Activated CD8-positive, alpha-beta memory T cell treated with anti-CD3 and anti-CD28 coated beads, Interleukin-2, amount 50 U/mL, for 1 hour (primary cell): ENCODE results near the gene L2HGDH.

Experiments
- DNase-seq: peaks from one replicate; pipeline ENCODE4 v3.0.0-alpha.2; 2020; ENCODE audit errors: extremely low read depth

Gene L2HGDH

DNA sequence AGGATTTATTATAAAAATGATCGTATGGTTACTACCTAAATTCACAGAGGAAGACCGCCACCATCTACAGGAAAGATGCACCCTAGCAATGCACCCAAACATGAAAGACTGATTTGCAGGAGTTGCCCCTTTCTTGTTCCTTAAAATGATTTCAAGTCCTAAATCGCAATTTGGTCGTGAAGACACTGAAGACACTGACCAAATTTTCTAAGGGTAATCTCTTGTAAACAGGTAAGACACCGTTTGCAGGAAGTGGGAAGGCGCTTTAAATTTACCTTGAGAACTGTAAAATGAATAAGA lies 81.7 kb downstream of the L2HGDH start:
- DNase-seq, result no peak

DNA sequence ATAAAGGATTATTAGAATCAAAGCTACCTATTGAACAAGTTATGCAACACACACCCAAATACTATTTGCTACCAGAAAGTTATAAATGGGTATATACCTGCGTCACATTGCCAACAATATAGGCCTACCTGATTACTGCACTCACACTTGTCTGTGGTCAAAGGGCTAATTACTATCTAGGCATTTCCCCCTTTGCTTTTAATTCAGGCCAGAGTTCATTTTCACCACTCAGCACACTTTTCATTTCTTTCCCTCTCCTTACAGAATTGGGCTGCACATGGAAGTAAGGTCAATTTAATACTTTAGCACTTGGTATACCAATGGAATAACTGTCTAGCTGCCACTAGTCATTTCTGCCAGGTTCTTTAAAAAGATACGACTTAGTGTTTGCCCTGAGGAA lies 82.3 kb downstream of the L2HGDH start:
- DNase-seq, result no peak

DNA sequence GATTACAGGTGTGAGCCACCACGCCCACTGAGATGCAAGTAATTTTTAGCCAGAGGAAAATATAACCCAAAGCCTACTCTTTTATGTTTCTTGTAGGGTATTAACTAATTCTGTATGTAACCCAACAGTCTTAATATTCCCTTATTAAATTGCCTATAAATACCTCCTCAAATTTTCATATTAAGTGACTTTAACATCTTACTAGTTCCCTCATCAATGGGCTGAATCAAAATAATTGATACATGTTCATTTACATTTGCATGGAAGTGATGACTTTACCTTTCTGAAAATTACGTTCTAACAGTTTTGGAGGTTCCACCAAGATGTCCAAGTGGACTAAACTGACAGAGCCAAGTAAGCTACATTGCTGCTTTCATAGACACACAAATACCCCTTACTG lies 83.7 kb downstream of the L2HGDH start:
- no peak for DNase-seq

DNA sequence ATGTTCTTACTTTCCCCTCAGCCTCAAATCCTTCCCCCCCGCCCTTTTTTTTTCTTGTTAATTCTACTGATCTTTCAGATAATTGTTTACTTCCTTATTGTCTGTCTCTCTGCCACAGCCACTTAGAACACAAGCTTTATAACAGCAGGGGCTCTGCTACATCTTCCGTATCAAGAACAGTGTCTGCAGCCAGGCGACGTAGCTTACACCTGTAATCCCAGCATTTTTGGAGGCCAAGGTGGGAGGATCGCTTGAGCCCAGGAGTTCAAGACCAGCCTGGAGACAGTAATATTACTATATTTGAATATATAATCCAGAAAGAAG lies 86.1 kb downstream of the L2HGDH start:
- no peak for DNase-seq

DNA sequence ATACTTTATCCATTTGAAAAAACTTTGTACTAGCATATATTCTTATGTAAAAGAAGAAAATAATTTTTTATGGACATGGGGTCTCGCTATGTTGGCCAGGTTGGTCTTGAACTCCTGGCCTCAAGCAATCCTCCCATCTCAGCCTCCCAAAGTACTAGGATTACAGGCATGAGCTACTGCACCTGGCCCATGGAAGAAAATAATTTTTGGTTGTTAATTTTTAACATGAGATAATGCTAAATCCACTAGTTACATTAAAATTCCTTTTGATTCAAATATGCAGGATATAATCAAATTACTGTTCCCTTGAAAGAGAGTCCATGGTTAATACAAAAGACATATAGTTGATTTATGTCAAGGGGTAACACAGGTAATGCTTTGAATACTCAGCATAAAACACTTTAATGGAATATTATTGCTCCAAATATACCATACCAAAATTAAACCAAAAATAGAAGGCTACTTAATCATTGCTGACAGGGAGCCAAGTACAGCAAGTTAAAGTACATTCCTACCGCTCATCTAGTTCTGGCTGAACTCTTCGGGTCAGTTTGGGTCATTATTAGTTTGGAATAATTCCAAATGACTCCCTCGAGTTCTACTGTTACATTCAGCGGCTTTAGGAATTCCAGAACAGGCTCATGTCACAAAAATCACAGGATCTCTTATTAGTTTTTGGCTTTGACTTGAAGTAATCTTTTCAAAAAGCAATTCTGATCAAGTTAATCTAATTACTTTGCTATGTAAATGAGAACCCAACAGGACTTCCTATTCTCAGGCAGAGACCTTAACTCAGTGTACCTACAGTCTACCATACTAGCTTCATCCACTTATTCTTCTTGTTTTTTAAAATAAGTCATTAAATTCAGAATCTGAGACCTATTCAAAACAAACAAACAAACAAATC lies 86.7 kb downstream of the L2HGDH start:
- DNase-seq, result no peak

DNA sequence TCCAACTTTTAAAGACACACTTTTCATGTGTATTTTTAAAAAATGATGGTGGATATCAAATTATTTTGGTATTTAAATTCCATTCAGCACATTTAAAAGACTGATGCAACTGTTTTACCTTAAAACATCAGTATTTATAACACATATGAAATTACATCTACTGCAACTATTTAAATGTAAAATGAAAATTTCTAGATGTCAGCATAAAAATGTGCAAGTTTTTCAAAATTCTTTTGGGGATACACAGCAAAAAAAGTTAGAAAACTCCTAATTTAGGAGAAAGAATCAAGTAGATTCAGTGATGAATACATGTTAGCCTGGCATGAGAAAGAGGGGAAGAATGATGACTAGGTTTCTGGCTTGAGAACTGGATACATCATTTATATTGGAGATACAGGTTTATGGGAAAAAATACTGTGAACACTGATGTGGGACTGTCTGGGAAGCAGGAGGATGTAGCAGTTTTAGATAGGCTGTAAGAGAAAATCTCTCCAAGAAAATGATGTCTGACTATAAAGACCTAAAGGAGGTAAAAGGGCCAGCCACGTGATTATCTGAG lies 89.9 kb downstream of the L2HGDH start:
- DNase-seq, result no peak

DNA sequence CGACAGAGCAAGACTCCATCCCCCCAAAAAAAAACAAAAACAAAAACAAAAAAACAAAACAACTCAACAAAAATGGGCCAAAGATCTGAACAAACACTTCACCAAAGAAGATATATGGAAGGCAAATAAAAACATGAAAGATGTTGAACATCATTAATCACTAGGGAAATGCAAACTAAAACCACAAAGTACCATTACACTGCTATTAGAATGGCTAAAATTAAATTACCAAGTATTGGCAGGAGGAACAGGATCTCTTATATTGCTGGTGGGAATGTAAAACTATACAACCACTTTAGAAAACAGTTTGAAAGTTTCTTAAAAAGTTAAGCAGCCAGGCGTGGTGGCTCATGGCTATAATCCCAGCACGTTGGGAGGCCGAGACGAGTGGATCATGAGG lies 93.5 kb downstream of the L2HGDH start:
- no peak for DNase-seq

DNA sequence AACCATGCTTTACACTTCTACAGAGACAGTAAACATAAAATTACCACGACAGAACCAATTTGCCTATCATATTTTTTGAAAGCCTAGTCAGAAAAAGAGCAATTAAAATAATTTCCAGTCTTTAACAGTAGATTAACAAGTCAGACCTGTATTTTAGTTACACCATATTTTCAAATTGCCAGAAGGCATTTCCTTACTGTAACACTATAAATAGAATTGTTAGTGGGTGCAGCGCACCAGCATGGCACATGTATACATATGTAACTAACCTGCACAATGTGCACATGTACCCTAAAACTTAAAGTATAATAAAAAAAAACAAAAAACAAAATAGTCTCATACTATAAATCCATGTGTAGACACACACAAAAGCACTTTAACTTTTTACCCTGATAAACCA lies 96.6 kb downstream of the L2HGDH start:
- no peak for DNase-seq

DNA sequence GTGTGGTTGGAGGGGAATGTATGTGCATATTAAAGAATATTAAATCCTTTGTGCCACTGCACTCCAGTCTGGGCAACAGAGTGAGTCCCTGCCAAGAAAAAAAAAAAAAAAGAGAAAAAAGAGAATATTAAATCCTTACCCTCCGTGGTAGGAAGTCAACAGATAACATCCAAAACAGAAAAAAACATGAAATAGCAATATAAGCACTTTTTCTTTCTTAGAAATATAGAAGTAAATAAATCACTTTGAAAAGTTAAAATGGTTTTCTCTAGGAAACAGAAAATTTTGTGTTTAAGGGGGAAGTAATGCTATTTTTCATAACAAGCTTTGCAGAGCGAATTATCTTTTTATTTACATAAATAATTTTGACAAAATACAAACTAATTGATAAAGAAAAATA lies 98.2 kb downstream of the L2HGDH start:
- DNase-seq, result no peak

DNA sequence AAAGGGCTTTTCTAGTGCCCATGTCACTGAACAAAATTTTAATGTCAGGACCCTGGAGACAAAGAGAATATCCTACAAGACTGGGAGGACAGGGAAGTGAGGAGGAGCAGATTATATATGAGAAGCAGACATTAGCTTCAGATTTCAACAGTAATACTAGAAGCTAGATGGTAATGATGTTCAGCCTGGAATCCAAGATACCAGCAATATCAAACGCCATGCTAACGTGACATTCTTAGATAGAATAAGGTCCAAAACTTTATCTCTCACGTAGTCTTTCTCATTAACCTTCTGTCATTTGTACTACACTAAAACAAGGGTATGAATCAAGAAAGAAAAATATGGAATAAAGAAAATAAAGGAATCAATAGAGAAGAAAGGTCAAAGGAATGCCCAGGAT lies 99.3 kb downstream of the L2HGDH start:
- no peak for DNase-seq

DNA sequence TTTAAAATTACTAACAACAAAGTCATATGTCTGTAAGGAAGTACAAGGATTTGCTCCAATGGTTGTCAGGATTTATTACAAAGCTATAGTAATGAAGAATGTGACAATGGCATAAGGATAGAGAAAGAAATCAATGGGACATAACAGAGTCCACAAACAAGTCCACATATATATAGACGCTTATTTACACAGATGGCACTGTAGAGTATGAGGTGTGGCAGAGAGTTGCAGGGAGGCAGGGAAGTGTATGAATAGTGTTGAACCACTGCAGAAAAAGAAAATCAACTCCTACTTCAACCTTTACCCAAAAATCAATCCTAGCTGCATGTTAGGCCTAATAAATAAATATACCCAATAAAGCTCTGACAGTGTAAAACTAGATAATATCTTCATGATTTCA lies 102.0 kb downstream of the L2HGDH start:
- no peak for DNase-seq

DNA sequence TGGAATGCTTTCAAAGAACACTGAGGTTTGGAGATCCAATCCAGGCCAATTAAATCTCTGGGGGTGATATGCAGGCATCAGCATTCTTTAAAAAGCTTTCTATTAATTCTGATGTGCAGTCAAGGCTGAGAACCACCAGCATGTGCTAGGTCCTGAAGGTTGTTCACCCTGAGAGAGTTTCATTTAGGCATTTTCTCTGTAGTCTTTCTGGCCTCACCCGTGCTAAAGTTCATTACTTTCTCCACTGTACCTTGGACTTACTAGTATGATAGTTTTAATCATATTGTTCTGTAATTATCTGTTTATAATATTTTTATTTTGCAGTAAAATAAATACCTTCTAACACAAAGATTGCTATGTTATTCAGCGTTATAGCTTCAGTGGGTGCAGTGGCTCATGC lies 113.5 kb downstream of the L2HGDH start:
- no peak for DNase-seq

DNA sequence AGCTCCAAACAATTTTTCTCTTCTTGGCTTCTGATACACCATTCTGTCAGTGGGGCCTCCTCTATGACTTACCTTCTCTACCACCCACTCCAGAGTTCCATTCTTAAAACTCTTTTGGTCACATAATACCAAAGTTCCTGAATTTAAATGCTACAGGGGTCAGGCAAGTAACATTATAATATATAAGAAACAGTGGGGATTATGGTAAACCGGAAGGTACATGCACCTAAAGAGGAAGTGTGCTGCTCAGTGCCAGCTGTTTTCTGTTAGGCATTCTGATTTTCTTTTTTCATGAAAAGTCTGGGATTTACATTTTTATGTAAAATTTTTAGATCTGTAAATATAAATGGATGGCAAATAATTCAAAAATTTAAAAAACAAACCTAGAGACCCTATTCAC lies 120.5 kb downstream of the L2HGDH start:
- no peak for DNase-seq
